HEK293 (cell line): ENCODE measurements around the gene IGSF21.
"Not testable (repeated sequence)": the region's sequence is repeated elsewhere in the genome, so short reads cannot be mapped to it uniquely, and the experiment has no call there.

Source experiments
- CTCF ChIA-PET: fragments of 350-600 bp; formaldehyde crosslinking; extraction: SDS; loops from one replicate; lab custom pipeline; 2021; ENCODE audit warnings: antibody characterized with exemption; lab: Yijun Ruan, JAX
- POLR2A ChIA-PET: fragments of 300-600 bp; formaldehyde crosslinking; extraction: SDS; loops from one replicate; lab custom pipeline; 2020; ENCODE audit warnings: antibody characterized with exemption, inconsistent platforms; lab: Yijun Ruan, JAX
- H3K27ac ChIP-seq: fragments of 200-500 bp; sonication (Bioruptor generic); 2 replicates; pipeline ENCODE4 v1.5.1; 2014; ENCODE audit warnings: low read depth, low read length, control low read depth, inconsistent platforms; ENCODE audit errors: extremely low read depth
- H3K36me3 ChIP-seq, 2 experiments: fragments of 200-500 bp in 1 of 2; sonication (Bioruptor generic) in 1 of 2; 1 replicate in 1 of 2; 2 replicates in 1 of 2; pipeline ENCODE4 v1.5.1; 2014 to 2017; ENCODE audit warnings: inconsistent platforms in 2 of 2, low read length in 2 of 2; ENCODE audit not compliant: control insufficient read depth in 2 of 2, insufficient read depth in 1 of 2
- H3K4me1 ChIP-seq: fragments of 200-500 bp; sonication (Bioruptor generic); 2 replicates; pipeline ENCODE4 v1.5.1; 2014; ENCODE audit warnings: mild to moderate bottlenecking, low read length, inconsistent platforms; ENCODE audit not compliant: control insufficient read depth, insufficient read depth
- H3K4me3 ChIP-seq: 2 replicates; pipeline ENCODE4 v1.5.1; 2011; ENCODE audit warnings: low read depth, mild to moderate bottlenecking, control low read depth, low read length, moderate library complexity
- H3K9me3 ChIP-seq: fragments of 200-500 bp; sonication (Bioruptor generic); 2 replicates; pipeline ENCODE4 v1.5.1; 2014; ENCODE audit warnings: low read depth, low read length, inconsistent platforms; ENCODE audit not compliant: control insufficient read depth, insufficient read depth
- BCL6B ChIP-seq: fragments of 450-650 bp; formaldehyde crosslinking; IDR thresholded peaks from 2 replicates; pipeline ENCODE4 v1.5.1; 2017; ENCODE audit warnings: missing biosample characterization, missing genetic modification characterization
- CTCF ChIP-seq: fragments of 450-650 bp; formaldehyde crosslinking; IDR thresholded peaks from 2 replicates; pipeline ENCODE4 v1.5.1; 2016; ENCODE audit warnings: missing biosample characterization, missing genetic modification characterization
- SCRT2 ChIP-seq: fragments of 450-650 bp; formaldehyde crosslinking; IDR thresholded peaks from 2 replicates; pipeline ENCODE4 v1.5.1; 2016; ENCODE audit warnings: missing biosample characterization, missing genetic modification characterization
- TSHZ1 ChIP-seq: fragments of 450-650 bp; formaldehyde crosslinking; IDR thresholded peaks from 2 replicates; pipeline ENCODE4 v1.5.1; 2016; ENCODE audit warnings: missing biosample characterization, missing genetic modification characterization, borderline replicate concordance
- ZBTB17 ChIP-seq: fragments of 450-650 bp; formaldehyde crosslinking; IDR thresholded peaks from 2 replicates; pipeline ENCODE4 v1.5.1; 2016; ENCODE audit warnings: missing biosample characterization, missing genetic modification characterization
- ZNF366 ChIP-seq: fragments of 450-650 bp; formaldehyde crosslinking; conservative IDR thresholded peaks from 2 replicates; pipeline ENCODE4 v1.5.1; 2016; ENCODE audit warnings: missing biosample characterization, missing genetic modification characterization
- ZNF394 ChIP-seq: fragments of 450-650 bp; formaldehyde crosslinking; IDR thresholded peaks from 2 replicates; pipeline ENCODE4 v1.5.1; 2016; ENCODE audit warnings: missing biosample characterization, missing genetic modification characterization, mild to moderate bottlenecking, moderate library complexity, borderline replicate concordance
- ZNF518A ChIP-seq: fragments of 450-650 bp; formaldehyde crosslinking; conservative IDR thresholded peaks from 2 replicates; pipeline ENCODE4 v1.5.1; 2016; ENCODE audit warnings: low read depth, missing biosample characterization, missing genetic modification characterization
- ZNF654 ChIP-seq: fragments of 450-650 bp; formaldehyde crosslinking; IDR thresholded peaks from 2 replicates; pipeline ENCODE4 v1.5.1; 2016; ENCODE audit warnings: low read depth, missing biosample characterization, missing genetic modification characterization
- ZNF704 ChIP-seq: fragments of 450-650 bp; formaldehyde crosslinking; IDR thresholded peaks from 2 replicates; pipeline ENCODE4 v1.5.1; 2016; ENCODE audit warnings: missing biosample characterization, missing genetic modification characterization
- ZNF707 ChIP-seq: fragments of 450-650 bp; formaldehyde crosslinking; IDR thresholded peaks from 2 replicates; pipeline ENCODE4 v1.5.1; 2016; ENCODE audit warnings: missing biosample characterization, missing genetic modification characterization
- ZNF843 ChIP-seq: fragments of 450-650 bp; formaldehyde crosslinking; IDR thresholded peaks from 2 replicates; pipeline ENCODE4 v1.5.1; 2016; ENCODE audit warnings: missing biosample characterization, missing genetic modification characterization
- ZSCAN30 ChIP-seq: fragments of 450-650 bp; IDR thresholded peaks from 2 replicates; pipeline ENCODE4 v1.5.1; 2018; ENCODE audit warnings: missing biosample characterization, mild to moderate bottlenecking, missing genetic modification characterization, moderate library complexity

Gene IGSF21

GRCh38 chr1:18372505-18372904 is 264.9 kb downstream of the IGSF21 start:
- TF ChIP-seq ZBTB17: peak; percentile 39; the same call in 1 of the 2 replicates
- peak; percentile 96 for TF ChIP-seq ZNF366 (tag by site-specific recombination)

GRCh38 chr1:18373151-18373550 is 265.6 kb downstream of the IGSF21 start:
- Histone ChIP-seq H3K27ac (no peak overlapping the region), H3K4me3 (no peak overlapping the region), H3K36me3 (no peaks in the 10 kb centered on the region), H3K9me3 (no peaks in the 10 kb centered on the region), H3K4me1 (no peaks in the 10 kb centered on the region)
- ChIA-PET CTCF (interaction anchor here (0.6 kb wide), 1 partner anchor 36 kb away, joined by 3 read pairs; no protein-coding TSS in a partner anchor), POLR2A (no interaction called here)
- peak; percentile 39; the same call in 1 of the 2 replicates for TF ChIP-seq SCRT2 (tag by site-specific recombination)
- TF ChIP-seq ZNF518A (tag by site-specific recombination): no peak
- TF ChIP-seq, all 188 proteins: peak for 1

More at GRCh38 chr1:18372505-18372904, 264.9 kb downstream of the IGSF21 start:
- H3K9me3 ChIP-seq, POLR2A ChIA-PET, H3K4me1 ChIP-seq, H3K4me3 ChIP-seq, H3K36me3 ChIP-seq, H3K27ac ChIP-seq: not testable (repeated sequence)
- CTCF ChIA-PET: interaction anchor here (0.7 kb wide), 1 partner anchor 187 kb away, joined by 3 read pairs; no protein-coding TSS in a partner anchor

GRCh38 chr1:18373882-18374493 is 266.4 kb downstream of the IGSF21 start:
- Histone ChIP-seq H3K36me3 (no peaks in the 10 kb centered on the region), H3K9me3 (no peaks in the 10 kb centered on the region), H3K4me1 (no peaks in the 10 kb centered on the region), H3K4me3 (no peak overlapping the region), H3K27ac (no peak overlapping the region)
- TF ChIP-seq ZNF394 (tag by site-specific recombination) (no peak), ZSCAN30 (tag by site-specific recombination) (no peak), CTCF (tag by site-specific recombination) (peak; percentile 30; the same call in 1 of the 2 replicates), ZNF707 (tag by site-specific recombination) (no peak), ZNF843 (tag by site-specific recombination) (no peak)
- ChIA-PET CTCF (interaction anchor here (0.6 to 1.6 kb wide), 9 partner anchors 8 to 1317 kb away, joined by 3 to 7 read pairs (median 4); no protein-coding TSS in a partner anchor), POLR2A (no interaction called here)

- ChIA-PET CTCF (interaction anchor here (1.2 to 1.4 kb wide), 2 partner anchors 199 to 205 kb away, joined by 3 to 4 read pairs; no protein-coding TSS in a partner anchor), POLR2A (no interaction called here)
- Histone ChIP-seq H3K27ac (no peak overlapping the region), H3K36me3 (no peaks in the 10 kb centered on the region), H3K4me1 (no peaks in the 10 kb centered on the region), H3K4me3 (no peak overlapping the region), H3K9me3 (no peaks in the 10 kb centered on the region)
- no peak for TF ChIP-seq ZNF704 (tag by site-specific recombination)
- TF ChIP-seq BCL6B: no peak
- TF ChIP-seq ZNF654 (tag by site-specific recombination): no peak
- TF ChIP-seq TSHZ1: no peak
Observed at GRCh38 chr1:18376661-18377060, 269.1 kb downstream of the IGSF21 start.
